OCI-LY7 (cell line): Measurements from ENCODE around the gene CYFIP2. TPM values are rescaled to one million over a fixed set of nuclear protein-coding genes. Genes with fewer than 3 reads are reported as not detected.
A peak's percentile ranks its signal among the peaks of the same experiment; 100 is the strongest.

Experiments used
- BruUV-seq: library from RNA; stranded (reverse); fragments of 400-500 nt; replicated peaks from 2 replicates; lab custom pipeline; 2021; lab: Mats Ljungman, UMichigan
- CTCF ChIA-PET: fragments of 300-600 bp; sonication (Branson Sonifier 250); formaldehyde crosslinking; loops from one replicate; lab custom pipeline; 2022; ENCODE audit warnings: antibody characterized with exemption; ENCODE audit not compliant: unreplicated experiment; lab: Charles Lee
- POLR2A ChIA-PET: fragments of 300-600 bp; sonication (Branson Sonifier 250); formaldehyde crosslinking; loops from one replicate; lab custom pipeline; 2022; ENCODE audit warnings: antibody characterized with exemption; lab: Charles Lee
- DNase-seq: peaks from one replicate; pipeline ENCODE4 v3.0.0-alpha.2; 2015; ENCODE audit warnings: low spot score
- H2AFZ ChIP-seq: fragments of 200-600 bp; sonication (generic), shearing (Covaris generic); 2 replicates; pipeline ENCODE4 v1.6.1; 2014; ENCODE audit warnings: mild to moderate bottlenecking, antibody characterized with exemption, low read length, moderate library complexity
- H3K27ac ChIP-seq: fragments of 200-600 bp; sonication (generic); 2 replicates; pipeline ENCODE4 v1.5.1; 2014; ENCODE audit warnings: mixed run types, low read depth, mild to moderate bottlenecking, moderate library complexity, low read length, inconsistent platforms; ENCODE audit not compliant: poor library complexity, severe bottlenecking
- H3K36me3 ChIP-seq: fragments of 200-600 bp; sonication (generic); 2 replicates; pipeline ENCODE4 v1.6.1; 2014; ENCODE audit warnings: mild to moderate bottlenecking, antibody characterized with exemption, low read length, moderate library complexity, mixed read lengths; ENCODE audit not compliant: insufficient read depth
- H3K4me1 ChIP-seq: fragments of 200-600 bp; sonication (generic); 2 replicates; pipeline ENCODE4 v1.5.1; 2014; ENCODE audit warnings: mild to moderate bottlenecking, low read length; ENCODE audit not compliant: insufficient read depth, poor library complexity, severe bottlenecking
- H3K4me2 ChIP-seq: fragments of 200-600 bp; sonication (generic); 2 replicates; pipeline ENCODE4 v1.6.1; 2014; ENCODE audit warnings: mild to moderate bottlenecking, low read length
- H3K4me3 ChIP-seq: fragments of 200-600 bp; sonication (generic); 2 replicates; pipeline ENCODE4 v1.5.1; 2014; ENCODE audit warnings: mild to moderate bottlenecking, low read depth, low read length; ENCODE audit not compliant: poor library complexity, severe bottlenecking
- H3K79me2 ChIP-seq: fragments of 200-600 bp; sonication (generic); 2 replicates; pipeline ENCODE4 v1.6.1; 2016; ENCODE audit warnings: low read depth, mild to moderate bottlenecking, low read length, moderate library complexity, mixed read lengths; ENCODE audit not compliant: insufficient read depth
- H3K9me2 ChIP-seq: fragments of 200-600 bp; sonication (generic); 2 replicates; pipeline ENCODE4 v1.6.1; 2016; ENCODE audit warnings: mild to moderate bottlenecking, low read length, mixed read lengths; ENCODE audit not compliant: insufficient read depth
- H3K9me3 ChIP-seq: fragments of 200-600 bp; sonication (generic); 2 replicates; pipeline ENCODE4 v1.6.1; 2014; ENCODE audit warnings: mild to moderate bottlenecking, mixed run types, low read length, mixed read lengths
- H4K20me1 ChIP-seq: fragments of 200-600 bp; sonication (generic); 2 replicates; pipeline ENCODE4 v1.6.1; 2014; ENCODE audit warnings: mild to moderate bottlenecking, antibody characterized with exemption, low read length, moderate library complexity, mixed read lengths; ENCODE audit not compliant: insufficient read depth
- EZH2phosphoT487 ChIP-seq: fragments of 200-600 bp; sonication (generic); IDR thresholded peaks from 2 replicates; pipeline ENCODE4 v1.6.1; 2018; ENCODE audit warnings: low read depth, borderline replicate concordance, mild to moderate bottlenecking, mixed run types, antibody characterized with exemption, low read length, moderate library complexity, mixed read lengths
- intact Hi-C: fragments of 100-400 bp; cut with micrococcal nuclease; formaldehyde crosslinking; loops from one replicate; pipeline ENCODE4 v1.10.0; 2022; ENCODE audit not compliant: unreplicated experiment
- total RNA-seq, 2 experiments: library from RNA; depleted of rRNA in 1 of 2; stranded (reverse); fragments of >200 nt in 1 of 2; shearing (Covaris generic) in 1 of 2; gene quantifications; 2 replicates each; pipeline ENCODE4 v1.2.3, GENCODE V29; 2014 to 2022
- TF ChIP-seq, protein P1 (sequence below): fragments of 200-600 bp; sonication (generic); conservative IDR thresholded peaks from 2 replicates; pipeline ENCODE4 v1.5.1; 2014; ENCODE audit warnings: mild to moderate bottlenecking, antibody characterized with exemption, low read length, moderate library complexity, mixed read lengths

CYFIP2 gene
- total RNA-seq, 2 experiments from 2014 or later = 258 to 419 TPM

DNA sequence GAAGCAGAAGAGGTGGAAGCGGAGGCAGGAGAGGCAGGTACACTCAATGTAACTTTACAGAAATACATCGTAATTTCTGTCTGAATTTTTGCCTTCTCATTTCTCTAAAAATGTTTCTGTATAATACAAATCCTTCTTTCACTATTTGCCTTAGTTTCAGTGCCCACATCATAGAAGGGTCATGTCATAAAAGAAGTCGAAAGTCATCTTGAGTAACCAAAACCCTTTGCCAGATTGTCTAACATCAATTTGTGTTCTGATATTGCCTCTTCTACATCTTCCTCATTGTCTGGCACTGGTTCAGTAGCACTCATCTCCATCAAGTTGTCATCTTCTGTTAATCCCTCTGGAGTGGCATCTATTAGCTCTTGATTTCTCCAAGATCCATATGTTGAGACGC, 6.2 kb upstream of the CYFIP2 start:
- Histone ChIP-seq H3K9me2 (no peaks in the 10 kb centered on the region), H3K27ac (no peak overlapping the region), H3K4me1 (peaks cover 15% of the 10 kb centered on the region), H3K9me3 (no peaks in the 10 kb centered on the region), H3K4me2 (no peak overlapping the region), H2AFZ (no peak overlapping the region), H3K4me3 (no peak overlapping the region), H3K36me3 (no peaks in the 10 kb centered on the region), H4K20me1 (no peaks in the 10 kb centered on the region), H3K79me2 (no peaks in the 10 kb centered on the region)
- POLR2A ChIA-PET = interaction anchor here (0.6 to 1.9 kb wide), 2 partner anchors 13 to 555 kb away, joined by 4 to 12 read pairs; no protein-coding TSS in a partner anchor
- BruUV-seq = no TSS peak
- TF ChIP-seq, protein P1, sequence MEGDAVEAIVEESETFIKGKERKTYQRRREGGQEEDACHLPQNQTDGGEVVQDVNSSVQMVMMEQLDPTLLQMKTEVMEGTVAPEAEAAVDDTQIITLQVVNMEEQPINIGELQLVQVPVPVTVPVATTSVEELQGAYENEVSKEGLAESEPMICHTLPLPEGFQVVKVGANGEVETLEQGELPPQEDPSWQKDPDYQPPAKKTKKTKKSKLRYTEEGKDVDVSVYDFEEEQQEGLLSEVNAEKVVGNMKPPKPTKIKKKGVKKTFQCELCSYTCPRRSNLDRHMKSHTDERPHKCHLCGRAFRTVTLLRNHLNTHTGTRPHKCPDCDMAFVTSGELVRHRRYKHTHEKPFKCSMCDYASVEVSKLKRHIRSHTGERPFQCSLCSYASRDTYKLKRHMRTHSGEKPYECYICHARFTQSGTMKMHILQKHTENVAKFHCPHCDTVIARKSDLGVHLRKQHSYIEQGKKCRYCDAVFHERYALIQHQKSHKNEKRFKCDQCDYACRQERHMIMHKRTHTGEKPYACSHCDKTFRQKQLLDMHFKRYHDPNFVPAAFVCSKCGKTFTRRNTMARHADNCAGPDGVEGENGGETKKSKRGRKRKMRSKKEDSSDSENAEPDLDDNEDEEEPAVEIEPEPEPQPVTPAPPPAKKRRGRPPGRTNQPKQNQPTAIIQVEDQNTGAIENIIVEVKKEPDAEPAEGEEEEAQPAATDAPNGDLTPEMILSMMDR = no peak
- no peak for TF ChIP-seq EZH2phosphoT487
- no peak for DNase-seq
- CTCF ChIA-PET = no interaction called here
- intact Hi-C loops = loop anchor here (10.0 kb wide), 1 partner anchor 1695 kb away; no protein-coding TSS in a partner anchor

DNA sequence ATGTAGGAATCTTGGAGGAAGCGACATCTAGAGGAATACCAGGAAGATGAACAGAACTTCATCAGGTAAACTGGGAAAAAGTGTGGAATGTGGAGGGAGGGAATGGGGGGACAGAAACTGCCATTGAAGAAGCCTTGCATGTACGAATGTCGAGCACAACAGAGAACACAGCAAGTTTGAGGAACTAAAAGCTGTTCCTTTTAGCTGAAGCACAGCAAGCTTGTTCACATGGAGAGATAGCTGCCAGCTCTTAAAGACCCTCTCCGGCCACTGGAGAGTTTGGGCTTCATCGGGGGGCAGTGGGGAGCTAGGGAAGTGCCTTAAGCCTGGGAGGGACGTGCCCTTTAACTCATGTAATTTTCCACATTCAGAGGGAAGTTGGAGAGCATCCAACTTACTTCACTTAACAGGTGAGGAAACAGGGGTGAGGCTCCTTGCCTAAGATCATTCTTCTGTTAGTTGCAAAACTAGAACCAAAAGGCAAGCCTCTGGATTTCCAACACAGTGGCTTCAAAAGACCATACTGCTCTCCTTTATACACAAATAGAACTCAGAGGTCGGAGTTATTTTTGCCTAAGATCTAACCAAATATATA, 2.3 kb upstream of the CYFIP2 start:
- Histone ChIP-seq H3K4me1 (peaks cover 41% of the 10 kb centered on the region), H3K9me3 (no peaks in the 10 kb centered on the region), H4K20me1 (no peaks in the 10 kb centered on the region), H2AFZ (peak overlapping the region; percentile 73; the same call in 1 of the 2 replicates), H3K79me2 (peaks cover 23% of the 10 kb centered on the region), H3K4me2 (peak overlapping the region; percentile 50), H3K4me3 (no peak overlapping the region), H3K36me3 (peaks cover 7% of the 10 kb centered on the region), H3K27ac (no peak overlapping the region), H3K9me2 (no peaks in the 10 kb centered on the region)
- intact Hi-C loops = loop anchor here (10.0 kb wide), 1 partner anchor 1691 kb away; no protein-coding TSS in a partner anchor
- no peak for TF ChIP-seq EZH2phosphoT487
- TF ChIP-seq, protein P1 = no peak
- no TSS peak for BruUV-seq
- DNase-seq = peak; percentile 34
- ChIA-PET CTCF (interaction anchor here (0.8 to 1.6 kb wide), 3 partner anchors 9 to 11 kb away, joined by 4 to 6 read pairs (median 5); no protein-coding TSS in a partner anchor), POLR2A (interaction anchor here (0.5 to 1.8 kb wide), 5 partner anchors 9 to 609 kb away, joined by 3 to 12 read pairs (median 4); no protein-coding TSS in a partner anchor)
